Chondrocyte (in vitro differentiated cells): Measurements from ENCODE around the gene VAV2. TPM values are rescaled to one million over a fixed set of nuclear protein-coding genes. Genes with fewer than 3 reads are reported as not detected.

Source experiments
- DNase-seq: peaks from one replicate; pipeline ENCODE4 v3.0.0; 2021; ENCODE audit warnings: mixed read lengths, low spot score
- H3K27ac Mint-ChIP-seq: one replicate; pipeline ENCODE4 v1.8.0; 2021; ENCODE audit warnings: mild to moderate bottlenecking, moderate library complexity, mixed read lengths; ENCODE audit not compliant: unreplicated experiment
- H3K27me3 Mint-ChIP-seq: 2 replicates; pipeline ENCODE4 v1.8.0; 2021; ENCODE audit warnings: low read depth, mixed read lengths
- H3K36me3 Mint-ChIP-seq: 2 replicates; pipeline ENCODE4 v1.8.0; 2021; ENCODE audit warnings: low read depth, mixed read lengths
- H3K4me1 Mint-ChIP-seq: 2 replicates; pipeline ENCODE4 v1.8.0; 2021; ENCODE audit warnings: low read depth, mild to moderate bottlenecking, mixed read lengths
- H3K4me3 Mint-ChIP-seq: one replicate; pipeline ENCODE4 v1.8.0; 2021; ENCODE audit warnings: mild to moderate bottlenecking, moderate library complexity, mixed read lengths; ENCODE audit not compliant: unreplicated experiment
- H3K9me3 Mint-ChIP-seq: 2 replicates; pipeline ENCODE4 v1.8.0; 2021; ENCODE audit warnings: low read depth, mixed read lengths
- CTCF ChIP-seq: fragments of 200-600 bp; sonication (generic); IDR thresholded peaks from 2 replicates; pipeline ENCODE4 v1.5.0; 2021; ENCODE audit warnings: antibody characterized with exemption, mild to moderate bottlenecking, moderate library complexity
- total RNA-seq: library from RNA; stranded (reverse); gene quantifications from 3 replicates; pipeline ENCODE4 v1.2.1, GENCODE V29; 2021

VAV2 gene
- total RNA-seq, 1 donor from 2014 or later, result 17.7 TPM

GRCh38 chr9:133763272-133764183 is 228.6 kb downstream of the VAV2 start:
- Mint-ChIP-seq H3K4me3 (no peak overlapping the region), H3K27ac (no peak overlapping the region), H3K27me3 (no peaks in the 10 kb centered on the region), H3K9me3 (peaks cover 5% of the 10 kb centered on the region), H3K36me3 (peaks cover 22% of the 10 kb centered on the region), H3K4me1 (peaks cover 6% of the 10 kb centered on the region)
- TF ChIP-seq CTCF, result no peak
- no peak for DNase-seq

DNA sequence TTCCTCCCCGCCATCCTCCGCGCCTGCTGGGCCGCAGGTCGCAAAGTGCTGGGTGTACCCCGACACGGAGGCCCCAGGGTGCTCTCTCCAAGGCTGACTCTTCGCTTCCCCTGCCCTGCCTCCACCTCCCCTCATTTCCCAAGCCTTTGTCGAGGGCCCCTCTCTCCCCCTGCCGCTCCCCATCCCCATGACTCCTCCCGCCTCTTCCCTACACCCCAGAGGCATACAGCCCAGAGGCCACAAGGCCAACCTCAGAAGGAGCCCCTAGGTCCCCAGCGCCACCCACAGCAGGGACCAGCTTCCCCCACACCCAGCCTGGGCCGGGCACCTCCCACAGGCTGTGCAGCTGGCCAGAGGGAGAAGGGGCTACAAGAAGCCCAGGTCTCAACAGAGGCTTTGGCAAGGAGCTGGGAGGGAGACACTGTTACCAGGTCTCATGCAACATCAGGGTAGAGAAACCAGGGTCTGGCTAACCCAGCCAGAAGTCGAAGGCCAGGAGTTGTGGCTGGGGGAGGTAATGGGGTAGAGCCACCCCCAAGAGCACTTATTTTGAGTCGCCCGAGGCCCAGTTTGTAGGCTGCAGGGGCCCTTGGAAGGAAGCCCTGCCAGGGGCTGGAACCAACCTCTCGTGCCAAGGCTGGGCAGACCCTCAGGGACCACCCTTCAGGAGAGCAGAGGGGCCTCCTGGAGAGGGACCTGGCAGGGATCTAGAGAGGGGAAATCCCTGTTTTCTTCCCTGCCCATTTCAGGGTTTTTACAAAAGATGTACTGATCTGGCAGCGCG is 229.4 kb downstream of the VAV2 start:
- DNase-seq, result no peak
- Mint-ChIP-seq H3K9me3 (peaks cover 5% of the 10 kb centered on the region), H3K4me1 (peaks cover 6% of the 10 kb centered on the region)

DNA sequence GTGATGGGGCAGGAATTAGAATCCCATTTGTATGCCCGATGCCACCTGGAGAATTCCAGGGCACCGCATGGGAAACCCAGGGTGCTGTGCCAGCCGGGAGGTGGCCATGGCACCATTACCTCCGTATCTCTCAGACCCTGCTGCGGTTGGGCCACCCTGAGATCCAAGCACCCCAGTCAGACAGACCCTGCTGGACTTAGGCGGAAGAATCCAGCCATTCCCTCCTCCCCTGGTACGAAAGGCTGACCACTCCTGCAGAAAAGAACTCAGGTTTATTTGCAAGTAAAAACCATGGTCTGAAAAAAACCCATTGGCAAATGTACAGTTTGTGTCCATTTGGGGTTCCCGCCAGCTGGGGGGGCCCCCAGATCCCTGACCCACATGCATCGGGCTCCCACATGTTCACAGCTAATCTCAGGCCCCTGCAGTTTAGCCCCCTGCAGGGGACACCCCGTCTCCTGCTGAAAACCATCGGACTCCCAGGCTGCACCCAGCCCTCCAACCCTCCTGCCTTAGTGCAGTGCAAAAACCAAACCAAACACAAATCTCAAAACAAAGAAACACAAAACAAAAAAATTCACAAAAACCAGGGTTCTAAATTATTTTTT is 230.4 kb downstream of the VAV2 start:
- Mint-ChIP-seq H3K4me1 (peaks cover 6% of the 10 kb centered on the region), H3K27me3 (no peaks in the 10 kb centered on the region), H3K4me3 (no peak overlapping the region), H3K9me3 (peaks cover 1% of the 10 kb centered on the region), H3K27ac (no peak overlapping the region), H3K36me3 (peaks cover 13% of the 10 kb centered on the region)
- TF ChIP-seq CTCF, result no peak
- DNase-seq, result no peak

More for the DNA sequence above, 229.4 kb downstream of the VAV2 start:
- peaks cover 19% of the 10 kb centered on the region for H3K36me3 Mint-ChIP-seq
- TF ChIP-seq CTCF, result no peak
- H3K27ac Mint-ChIP-seq, result no peak overlapping the region
- no peaks in the 10 kb centered on the region for H3K27me3 Mint-ChIP-seq
- H3K4me3 Mint-ChIP-seq, result no peak overlapping the region

DNA sequence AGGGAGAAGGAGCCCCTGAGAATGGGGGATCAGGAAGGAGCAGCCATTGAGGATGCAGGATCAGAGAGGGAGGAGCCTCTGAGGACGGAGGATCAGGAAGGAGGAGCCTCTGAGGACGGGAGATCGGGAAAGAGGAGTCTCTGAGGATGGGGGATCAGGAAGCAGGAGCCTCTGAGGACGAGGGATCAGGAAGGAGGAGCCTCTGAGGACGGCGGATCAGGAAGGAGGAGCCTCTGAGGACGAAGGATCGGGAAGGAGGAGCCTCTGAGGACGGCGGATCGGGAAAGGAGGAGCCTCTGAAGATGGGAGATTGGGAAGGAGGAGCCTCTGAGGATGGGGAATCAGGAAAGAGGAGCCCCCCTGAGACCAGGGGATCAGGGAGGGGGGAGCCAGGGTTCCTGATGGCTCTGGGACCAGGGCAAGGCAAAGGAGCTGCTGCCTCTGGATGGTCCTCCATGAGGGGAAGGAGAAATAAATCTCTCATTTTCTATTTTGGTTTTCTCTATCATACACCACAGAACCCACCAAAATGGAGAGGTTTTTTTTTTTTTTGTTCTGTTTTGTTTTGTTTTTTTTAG is 231.3 kb downstream of the VAV2 start:
- no peak overlapping the region for H3K4me3 Mint-ChIP-seq
- no peak overlapping the region for H3K27ac Mint-ChIP-seq
- H3K27me3 Mint-ChIP-seq, result no peaks in the 10 kb centered on the region
- no peaks in the 10 kb centered on the region for H3K9me3 Mint-ChIP-seq
- TF ChIP-seq CTCF, result no peak
- no peak for DNase-seq
- peaks cover 7% of the 10 kb centered on the region for H3K36me3 Mint-ChIP-seq
- peaks cover 6% of the 10 kb centered on the region for H3K4me1 Mint-ChIP-seq

DNA sequence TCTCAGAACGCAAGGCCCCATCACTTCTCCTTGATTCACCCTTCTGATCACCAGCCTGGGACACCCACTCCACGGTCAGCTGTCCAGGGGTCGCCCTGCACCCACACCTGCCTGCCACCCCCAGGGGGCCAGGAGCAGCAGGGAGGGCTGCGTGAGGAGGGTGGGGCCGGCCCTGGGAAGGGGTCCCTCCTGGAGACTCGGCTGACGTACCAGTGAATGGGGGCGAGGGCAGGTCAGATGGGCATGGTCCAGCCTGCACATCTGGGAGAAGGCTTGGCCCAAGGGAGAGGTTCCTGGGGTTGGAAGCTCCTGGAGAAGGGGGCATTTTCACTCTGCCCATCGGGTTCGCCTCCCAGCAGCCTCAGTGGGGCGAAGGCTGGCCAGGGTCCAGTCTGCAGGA is 232.2 kb downstream of the VAV2 start:
- H3K9me3 Mint-ChIP-seq, result no peaks in the 10 kb centered on the region
- no peak overlapping the region for H3K27ac Mint-ChIP-seq
- no peak for DNase-seq
- H3K4me1 Mint-ChIP-seq, result peaks cover 6% of the 10 kb centered on the region
- peaks cover 10% of the 10 kb centered on the region for H3K36me3 Mint-ChIP-seq
- H3K4me3 Mint-ChIP-seq, result no peak overlapping the region
- no peak for TF ChIP-seq CTCF
- H3K27me3 Mint-ChIP-seq, result no peaks in the 10 kb centered on the region
